ENCODE data around the gene KRTAP5-5. TPM values are rescaled to one million over a fixed set of nuclear protein-coding genes. Genes with fewer than 3 reads are reported as not detected.
"Not testable (repeated sequence)": the region's sequence is repeated elsewhere in the genome, so short reads cannot be mapped to it uniquely, and the experiment has no call there.

KRTAP5-5 gene
- total and polyA plus RNA-seq, 10 donors, result not detected

DNA sequence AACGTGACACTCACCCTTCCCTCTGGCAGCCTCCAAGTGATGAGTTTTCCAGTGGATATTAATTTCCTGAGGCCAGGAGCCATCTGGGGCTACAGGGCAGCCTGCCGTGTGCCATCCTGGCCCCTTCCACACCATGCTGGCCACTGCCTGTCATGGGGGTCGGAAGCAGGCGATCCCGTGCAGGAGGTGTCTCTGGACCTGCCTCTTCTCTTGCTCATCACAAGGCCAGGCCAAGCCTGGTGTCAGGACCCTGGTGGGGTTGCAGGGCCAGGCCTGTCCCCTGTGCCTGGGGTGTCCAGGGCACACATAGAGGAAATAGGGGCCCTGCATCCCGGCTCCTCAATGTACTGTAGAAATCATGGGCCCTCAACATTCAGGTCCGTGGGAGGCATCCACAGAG, 24.9 kb upstream of the KRTAP5-5 start:
- Histone ChIP-seq H3K4me3 (no peak overlapping the region), H3K27me3 (replicated peaks in 1 of 7) (peaks cover 0 to 60% (median 0%) of the 10 kb centered on the region in 7 donors), H3K36me3 (no peaks in the 10 kb centered on the region), H3K4me1 (no peaks in the 10 kb centered on the region), H3K27ac (no peak overlapping the region), H3K9me3 (no peaks in the 10 kb centered on the region)
- 84 to 92% (median 88%) methylated on average over 3 to 7 of the region's 7 CpGs for WGBS, 5 donors
- DNase-seq, result peak; percentile 32
- intact Hi-C loops (cut with DNase I; ENCODE audit: low total_unique reads), result no loop called here
- TF ChIP-seq POLR2AphosphoS5 (IDR thresholded peaks at IDR 0.05) (no peak), POLR2A (IDR thresholded peaks at IDR 0.05) (no peak)
- TF ChIP-seq, protein P1, sequence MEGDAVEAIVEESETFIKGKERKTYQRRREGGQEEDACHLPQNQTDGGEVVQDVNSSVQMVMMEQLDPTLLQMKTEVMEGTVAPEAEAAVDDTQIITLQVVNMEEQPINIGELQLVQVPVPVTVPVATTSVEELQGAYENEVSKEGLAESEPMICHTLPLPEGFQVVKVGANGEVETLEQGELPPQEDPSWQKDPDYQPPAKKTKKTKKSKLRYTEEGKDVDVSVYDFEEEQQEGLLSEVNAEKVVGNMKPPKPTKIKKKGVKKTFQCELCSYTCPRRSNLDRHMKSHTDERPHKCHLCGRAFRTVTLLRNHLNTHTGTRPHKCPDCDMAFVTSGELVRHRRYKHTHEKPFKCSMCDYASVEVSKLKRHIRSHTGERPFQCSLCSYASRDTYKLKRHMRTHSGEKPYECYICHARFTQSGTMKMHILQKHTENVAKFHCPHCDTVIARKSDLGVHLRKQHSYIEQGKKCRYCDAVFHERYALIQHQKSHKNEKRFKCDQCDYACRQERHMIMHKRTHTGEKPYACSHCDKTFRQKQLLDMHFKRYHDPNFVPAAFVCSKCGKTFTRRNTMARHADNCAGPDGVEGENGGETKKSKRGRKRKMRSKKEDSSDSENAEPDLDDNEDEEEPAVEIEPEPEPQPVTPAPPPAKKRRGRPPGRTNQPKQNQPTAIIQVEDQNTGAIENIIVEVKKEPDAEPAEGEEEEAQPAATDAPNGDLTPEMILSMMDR (IDR thresholded peaks at IDR 0.05 in 8 of 11, conservative IDR thresholded peaks at IDR 0.05 in 3 of 11), result no peak

DNA sequence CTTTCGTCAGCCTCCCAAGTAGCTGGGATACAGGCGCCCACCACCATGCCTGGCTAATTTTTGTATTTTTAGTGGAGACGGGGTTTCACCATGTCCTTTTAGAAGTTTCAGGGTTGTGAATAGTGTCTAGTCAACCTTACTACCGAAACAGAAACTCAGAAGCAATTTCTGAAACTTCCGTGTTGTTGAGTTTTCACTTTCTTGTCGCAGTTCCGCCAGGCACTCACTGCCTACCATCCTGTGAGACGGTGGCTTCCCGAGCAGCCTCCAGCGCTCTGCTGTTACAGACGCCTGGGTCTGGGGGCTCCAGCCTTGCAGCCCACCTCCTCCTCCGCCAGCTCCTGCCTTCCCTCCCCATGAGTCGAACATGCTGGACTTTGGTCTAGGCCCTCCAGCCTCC, 23.7 kb upstream of the KRTAP5-5 start:
- H3K36me3 ChIP-seq; H3K4me1 ChIP-seq; H3K9me3 ChIP-seq; intact Hi-C loops (cut with DNase I; ENCODE audit: low total_unique reads): not testable (repeated sequence)
- 57 to 74% (median 69%) methylated on average over 11 to 13 of the region's 13 CpGs for WGBS, 5 donors
- peak overlapping the region in 3 of 8 donors; percentile 39 to 48 (median 48) for H3K27ac ChIP-seq
- peak in 2 of 3 donors; percentile 43 to 49 for TF ChIP-seq POLR2AphosphoS5 (IDR thresholded peaks at IDR 0.05)
- peaks cover 0 to 55% (median 0%) of the 10 kb centered on the region in 7 donors for H3K27me3 ChIP-seq (replicated peaks in 1 of 7)
- H3K4me3 ChIP-seq, result peak overlapping the region in 1 of 8 donors; percentile 11
- DNase-seq, result peak; percentile 76

DNA sequence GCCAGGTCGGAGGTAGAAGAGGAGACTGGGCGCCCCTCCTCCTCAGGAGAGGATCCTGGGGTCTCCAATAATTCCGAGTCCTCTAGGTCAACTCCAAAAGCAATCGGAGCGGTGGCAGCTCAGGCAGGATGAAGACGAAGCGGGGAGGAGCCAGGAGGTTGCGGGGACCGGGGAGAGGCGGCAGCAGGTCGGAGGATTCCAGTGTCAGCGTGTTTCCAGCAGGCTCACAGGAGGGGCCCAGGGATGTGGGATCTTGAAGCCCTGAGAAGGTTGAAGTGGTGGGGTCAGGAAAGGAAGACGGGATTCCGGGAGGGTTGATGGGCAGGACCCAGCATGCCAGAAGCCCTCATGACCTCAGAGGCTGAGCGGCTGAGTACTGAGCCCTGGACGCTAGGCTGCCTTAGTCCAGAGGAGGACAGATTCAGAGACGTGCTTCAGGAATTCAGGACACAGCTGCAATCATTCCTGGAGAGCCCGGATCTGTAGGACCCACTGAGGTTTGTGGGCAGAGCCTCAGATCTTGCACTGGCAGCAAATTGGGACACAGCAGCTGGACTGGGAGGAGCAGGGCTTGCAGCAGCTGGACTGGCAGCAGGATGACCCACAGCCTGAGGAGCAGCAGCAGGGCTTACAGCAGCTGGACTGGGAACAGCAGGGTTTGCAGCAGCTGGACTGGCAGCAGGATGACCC, 22.3 kb upstream of the KRTAP5-5 start:
- intact Hi-C loops (cut with DNase I; ENCODE audit: low total_unique reads); H3K36me3 ChIP-seq; H3K4me1 ChIP-seq; H3K4me3 ChIP-seq; H3K9me3 ChIP-seq; H3K27ac ChIP-seq: not testable (repeated sequence)
- peaks cover 0 to 41% (median 0%) of the 10 kb centered on the region in 7 donors for H3K27me3 ChIP-seq (replicated peaks in 1 of 7)
- peak; percentile 54 for DNase-seq
- WGBS, 5 donors, result 46 to 53% (median 49%) methylated on average over 18 of the region's 18 CpGs

DNA sequence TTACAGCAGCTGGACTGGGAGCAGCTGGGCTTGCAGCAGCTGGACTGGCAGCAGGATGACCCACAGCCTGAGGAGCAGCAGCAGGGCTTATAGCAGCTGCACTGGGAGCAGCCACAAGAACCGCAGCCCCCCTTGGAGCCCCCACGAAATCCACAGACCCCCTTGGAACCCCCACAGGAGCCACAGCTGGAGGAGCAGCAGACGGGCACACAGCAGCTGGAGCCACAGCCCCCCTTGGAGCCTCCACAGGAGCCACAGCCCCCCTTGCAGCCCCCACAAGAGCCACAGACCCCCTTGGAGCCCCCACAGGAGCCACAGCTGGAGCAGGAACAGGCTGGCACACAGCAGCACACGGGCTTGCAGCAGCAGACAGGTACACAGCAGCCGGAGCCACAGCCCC, 21.7 kb upstream of the KRTAP5-5 start:
- peak; percentile 43 for DNase-seq
- intact Hi-C loops (cut with DNase I; ENCODE audit: low total_unique reads), result not testable (repeated sequence)

DNA sequence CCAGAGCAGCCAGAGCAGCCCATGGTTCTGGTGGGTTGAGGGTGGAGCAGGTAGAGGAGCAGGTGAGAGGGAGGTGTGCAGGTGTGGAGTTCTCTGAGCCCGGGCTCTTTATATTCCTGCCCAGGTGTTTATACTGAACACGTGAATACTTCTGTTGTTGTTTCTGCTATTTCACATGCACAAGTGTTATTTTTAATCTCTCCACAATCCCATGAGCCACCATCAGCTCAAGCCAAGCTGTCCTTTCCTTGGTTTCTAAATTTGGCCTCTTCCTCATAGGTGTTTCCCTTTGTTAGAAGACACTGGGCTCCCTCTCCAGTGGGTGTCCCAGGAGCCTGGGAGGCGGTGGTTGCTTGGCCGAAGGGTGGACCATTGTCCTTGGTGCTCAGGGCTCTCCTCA, 21.2 kb upstream of the KRTAP5-5 start, which contains the start of gene KRTAP5-3:
Gene KRTAP5-3, minus strand, starts transcription at position 101 of the 400 bp plus-strand sequence. Its CDS starts 78 bp downstream, at position 23.
- 68 to 81% (median 77%) methylated on average over 4 of the region's 4 CpGs for whole genome bisulfite sequencing, 5 donors
- no peak within 1 kb of the TSS for H3K27ac ChIP-seq
- H3K27me3 ChIP-seq (replicated peaks in 1 of 7), result peaks cover 0 to 40% (median 0%) of the 10 kb centered on the region in 7 donors
- no peaks in the 10 kb centered on the region for H3K4me1 ChIP-seq
- H3K4me3 ChIP-seq, result no peak within 1 kb of the TSS
- no peak for TF ChIP-seq POLR2A (IDR thresholded peaks at IDR 0.05)
- TF ChIP-seq, protein P1 (IDR thresholded peaks at IDR 0.05 in 8 of 11, conservative IDR thresholded peaks at IDR 0.05 in 3 of 11), result no peak
- TF ChIP-seq POLR2AphosphoS5 (IDR thresholded peaks at IDR 0.05), result no peak
- DNase-seq, result peak; percentile 18
- intact Hi-C loops (cut with DNase I; ENCODE audit: low total_unique reads), result no loop called here
- H3K36me3 ChIP-seq, result no peaks in the 10 kb centered on the region
- H3K9me3 ChIP-seq, result no peaks in the 10 kb centered on the region

More for the DNA sequence above, 21.7 kb upstream of the KRTAP5-5 start:
- H3K4me3 ChIP-seq, H3K27ac ChIP-seq, H3K9me3 ChIP-seq, H3K36me3 ChIP-seq, H3K4me1 ChIP-seq: not testable (repeated sequence)
- WGBS, 5 donors, result 52 to 68% (median 54%) methylated on average over 3 to 5 of the region's 5 CpGs; no CpG with 5 or more reads in 1 of the 5 donors
- H3K27me3 ChIP-seq (replicated peaks in 1 of 7), result peaks cover 0 to 40% (median 0%) of the 10 kb centered on the region in 7 donors
